DMS 273 (cell line): ENCODE measurements around the gene PFKFB2.

Experiments used
- DNase-seq: peaks from one replicate; lab custom pipeline; 2025; ENCODE audit not compliant: unreplicated experiment; lab: John Stamatoyannopoulos, UW

PFKFB2 gene

DNA sequence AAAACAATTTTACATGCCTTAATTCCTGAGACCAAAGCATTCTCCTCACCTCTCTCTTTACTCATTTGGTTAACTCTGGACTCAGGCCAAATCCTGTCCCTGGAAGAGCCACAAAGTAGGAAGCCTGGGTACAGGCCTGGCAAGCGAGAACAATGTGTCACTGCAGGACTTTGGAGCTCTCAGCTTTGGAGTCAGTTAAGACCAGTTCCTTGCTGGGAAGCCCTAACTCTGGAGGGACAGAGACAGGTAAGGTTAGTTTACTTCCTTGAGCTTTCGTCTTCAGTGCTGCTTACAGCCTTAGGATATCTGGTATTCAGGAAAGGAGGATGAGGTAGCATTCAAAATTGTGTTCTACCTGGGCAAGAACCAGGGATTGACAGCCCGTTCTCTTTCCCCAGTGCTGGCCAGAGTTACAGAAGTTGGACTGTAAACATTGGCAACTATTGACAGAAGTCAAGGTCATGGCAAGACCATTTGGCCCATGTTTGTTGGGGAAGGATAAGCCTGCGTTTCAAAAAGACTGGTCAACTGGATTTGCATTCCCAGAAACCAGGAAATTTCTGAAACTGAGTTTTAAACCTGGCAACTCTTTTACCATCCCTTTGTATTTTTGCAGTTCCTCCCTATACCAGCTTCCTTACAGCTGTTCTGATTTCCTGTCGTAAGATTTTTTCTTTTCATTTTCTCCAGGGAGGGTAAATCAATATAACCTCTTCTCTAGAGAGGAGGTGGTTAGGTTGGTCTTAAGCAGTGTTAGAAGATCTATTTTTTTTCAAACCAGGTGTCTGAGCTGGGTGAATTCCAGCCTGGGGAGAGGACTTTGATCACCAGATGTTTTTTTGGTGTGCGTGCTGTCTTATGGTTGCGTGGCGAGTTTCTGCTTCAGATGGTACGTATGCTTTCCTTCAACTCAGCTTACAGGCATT is 35.9 kb downstream of the PFKFB2 start, which contains the start of gene C4BPB:
C4BPB (plus strand) TSS at position 160 of the 926 bp plus-strand sequence; CDS start at position 832, 672 bp downstream.
- no peak for DNase-seq

DNA sequence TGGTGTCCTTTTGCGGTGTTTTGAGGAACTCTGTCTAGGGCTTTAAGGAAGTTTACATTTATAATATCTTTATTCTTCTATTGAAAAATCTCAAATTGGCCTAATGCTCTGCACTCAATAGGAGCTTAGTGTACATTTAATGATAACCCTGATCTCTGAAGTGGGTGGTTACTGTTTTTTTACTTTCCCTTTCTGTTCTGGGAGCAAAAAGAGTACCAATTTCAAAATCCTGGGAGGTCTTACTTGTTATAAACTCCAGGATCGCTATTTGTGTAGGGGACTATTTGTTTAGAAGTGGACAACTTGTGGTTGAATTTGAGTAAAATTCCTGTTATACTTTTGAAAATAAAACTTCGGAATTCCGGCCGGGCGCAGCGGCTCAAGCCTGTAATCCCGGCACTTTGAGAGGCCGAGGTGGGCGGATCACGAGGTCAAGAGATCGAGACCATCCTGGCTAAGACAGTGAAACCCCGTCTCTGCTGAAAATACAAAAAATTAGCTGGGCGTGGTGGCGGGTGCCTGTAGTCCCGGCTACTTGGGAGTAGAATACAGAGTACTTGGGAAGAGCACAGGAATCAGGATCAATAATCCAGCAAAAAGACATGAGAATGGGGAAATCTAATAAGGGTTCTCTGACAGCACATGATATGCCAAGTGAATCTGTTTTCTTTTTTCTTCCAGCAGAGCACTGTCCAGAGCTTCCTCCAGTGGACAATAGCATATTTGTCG is 36.7 kb downstream of the PFKFB2 start:
- no peak for DNase-seq

DNA sequence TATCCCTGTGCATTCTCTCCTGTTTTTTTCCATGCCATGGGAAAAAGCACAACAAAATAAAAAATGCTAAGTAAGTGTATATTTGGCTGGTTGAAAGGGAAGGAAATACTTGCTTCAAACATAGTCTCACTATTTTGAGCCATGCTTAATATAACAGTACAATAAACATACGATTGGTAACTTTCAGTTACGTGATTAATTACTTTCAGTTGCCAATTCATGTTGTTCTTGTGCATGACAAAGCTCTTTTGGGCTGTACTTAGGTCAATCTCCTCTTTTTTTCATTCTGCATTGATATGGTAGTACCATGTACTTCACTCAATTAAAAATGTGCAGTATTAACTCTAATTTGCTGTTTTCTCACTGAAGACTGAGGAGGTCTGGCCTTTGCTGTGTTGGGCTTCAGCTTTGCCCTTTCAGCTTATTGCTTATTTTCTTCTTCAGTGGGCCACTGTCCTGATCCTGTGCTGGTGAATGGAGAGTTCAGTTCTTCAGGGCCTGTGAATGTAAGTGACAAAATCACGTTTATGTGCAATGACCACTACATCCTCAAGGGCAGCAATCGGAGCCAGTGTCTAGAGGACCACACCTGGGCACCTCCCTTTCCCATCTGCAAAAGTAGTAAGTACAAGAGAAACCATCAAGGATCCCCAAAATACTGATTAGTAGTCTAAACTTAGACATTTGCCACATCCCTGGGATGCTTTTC is 38.3 kb downstream of the PFKFB2 start:
- DNase-seq, result no peak

DNA sequence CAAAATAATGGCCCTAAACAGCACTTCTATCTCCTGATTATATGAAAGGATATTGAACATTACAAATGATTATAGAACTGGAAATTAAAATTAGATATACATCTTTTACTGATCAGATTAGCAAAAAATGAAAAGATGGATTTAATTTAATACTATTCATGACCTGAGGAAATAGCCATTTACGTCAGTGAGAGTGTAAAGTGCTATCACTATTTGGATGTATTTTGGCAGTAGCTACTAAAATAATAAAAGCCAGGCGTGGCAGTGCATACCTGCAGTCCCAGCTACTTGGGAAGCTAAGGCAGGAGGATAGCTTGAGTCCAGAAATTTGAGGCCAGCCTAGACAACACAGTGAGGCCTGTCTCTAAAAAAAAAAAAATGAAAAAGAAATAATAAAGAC is 40.9 kb downstream of the PFKFB2 start:
- DNase-seq, result no peak

DNA sequence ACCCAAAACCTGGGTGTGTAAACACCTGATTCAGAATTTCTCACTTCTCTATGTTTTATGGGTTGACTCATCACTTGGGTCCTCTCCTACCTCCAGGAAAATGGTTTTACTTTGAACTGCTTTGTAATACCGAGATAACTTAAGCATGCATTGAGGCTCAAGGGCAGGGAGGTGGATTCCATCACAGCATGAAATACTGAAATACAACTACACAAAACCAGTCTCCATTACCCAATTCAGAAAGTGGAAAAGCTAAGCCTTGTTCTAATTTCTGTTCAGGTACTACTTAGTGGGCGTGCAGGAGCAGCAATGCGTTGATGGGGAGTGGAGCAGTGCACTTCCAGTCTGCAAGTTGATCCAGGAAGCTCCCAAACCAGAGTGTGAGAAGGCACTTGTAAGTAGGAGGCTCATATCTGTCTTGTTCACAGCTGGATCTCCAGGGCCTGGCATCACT is 44.8 kb downstream of the PFKFB2 start:
- no peak for DNase-seq

DNA sequence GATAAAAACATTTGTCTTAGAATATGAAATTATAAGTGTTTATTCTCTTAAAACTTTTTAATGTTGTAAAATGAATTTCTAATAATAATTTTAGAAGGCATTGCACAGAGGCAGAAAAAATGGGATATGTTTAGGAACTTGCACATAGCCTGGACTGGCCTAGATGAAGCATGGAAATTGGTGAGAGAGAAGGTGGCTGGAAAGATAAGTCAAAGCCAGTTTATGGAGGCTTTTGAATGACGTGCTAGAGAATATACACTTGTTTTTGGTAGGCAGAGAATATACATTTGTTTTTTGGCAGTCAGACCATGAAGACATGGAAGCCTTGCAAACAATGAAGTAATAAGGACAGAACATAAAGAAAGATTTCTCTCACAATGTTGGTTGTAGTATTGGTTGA is 48.6 kb downstream of the PFKFB2 start:
- no peak for DNase-seq

DNA sequence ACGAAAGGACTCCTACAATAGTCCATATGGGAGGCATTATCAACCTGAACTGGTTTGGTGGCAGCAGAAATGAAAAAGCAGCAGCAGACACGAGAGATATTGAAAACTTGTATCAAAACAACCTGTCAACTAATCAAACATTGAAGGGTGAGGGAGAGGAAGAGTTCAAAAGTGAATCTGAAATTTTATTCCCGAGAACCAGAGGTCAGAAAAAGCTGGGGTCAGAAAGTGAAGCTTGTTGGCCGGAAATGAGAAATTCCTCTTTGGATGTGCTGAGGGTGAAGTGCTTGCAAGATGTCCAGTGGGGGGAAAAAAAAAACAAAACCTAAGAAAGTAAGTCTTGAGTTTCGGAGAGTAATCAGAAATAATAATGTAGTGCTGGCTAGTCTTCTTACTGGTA is 49.1 kb downstream of the PFKFB2 start:
- DNase-seq, result no peak

DNA sequence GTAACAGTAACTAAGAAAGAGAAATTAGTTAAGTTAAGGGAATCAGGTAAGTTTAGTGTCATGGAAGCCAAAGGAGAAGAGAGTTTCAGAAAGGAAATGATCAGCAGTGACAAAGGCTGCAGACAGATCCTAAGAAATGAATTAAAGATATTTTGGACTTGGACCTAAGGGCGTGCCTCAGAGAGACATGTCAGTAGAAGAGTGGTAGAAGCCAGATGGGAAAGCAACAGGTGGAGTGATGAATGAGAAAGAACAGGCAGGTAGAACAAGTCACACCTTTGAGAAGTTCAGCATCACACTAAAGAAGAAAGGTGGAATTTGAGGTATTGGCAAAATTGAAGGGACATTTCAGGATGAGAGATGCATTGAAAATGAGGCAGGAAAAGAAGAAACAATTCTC is 49.6 kb downstream of the PFKFB2 start:
- DNase-seq, result no peak

DNA sequence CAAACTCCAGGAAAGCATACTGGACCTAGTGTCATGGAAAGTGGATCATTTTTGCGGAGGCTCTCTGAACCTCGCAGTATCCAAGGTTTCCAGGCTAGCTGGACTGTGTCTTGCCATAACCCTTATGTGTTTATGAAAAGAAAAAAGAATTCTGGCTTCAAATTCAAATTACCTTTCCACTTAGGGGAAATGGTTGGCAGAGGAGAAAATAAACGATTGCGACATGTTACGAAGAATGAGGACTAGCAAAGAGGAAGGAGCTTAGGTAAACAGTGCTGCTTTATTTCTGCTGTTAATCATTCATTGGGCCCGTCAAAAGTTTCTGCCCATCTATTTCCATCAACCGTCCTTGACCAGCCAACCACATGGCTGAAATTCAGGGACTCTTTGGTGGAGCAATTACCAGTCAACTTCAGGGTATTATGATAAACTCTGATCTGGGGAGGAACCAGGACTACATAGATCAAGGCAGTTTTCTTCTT is 50.9 kb downstream of the PFKFB2 start, which contains the start of gene C4BPA:
C4BPA (plus strand) TSS at position 342 of the 482 bp plus-strand sequence. CDS start 8,793 bp downstream, outside the sequence.
- DNase-seq, result no peak

DNA sequence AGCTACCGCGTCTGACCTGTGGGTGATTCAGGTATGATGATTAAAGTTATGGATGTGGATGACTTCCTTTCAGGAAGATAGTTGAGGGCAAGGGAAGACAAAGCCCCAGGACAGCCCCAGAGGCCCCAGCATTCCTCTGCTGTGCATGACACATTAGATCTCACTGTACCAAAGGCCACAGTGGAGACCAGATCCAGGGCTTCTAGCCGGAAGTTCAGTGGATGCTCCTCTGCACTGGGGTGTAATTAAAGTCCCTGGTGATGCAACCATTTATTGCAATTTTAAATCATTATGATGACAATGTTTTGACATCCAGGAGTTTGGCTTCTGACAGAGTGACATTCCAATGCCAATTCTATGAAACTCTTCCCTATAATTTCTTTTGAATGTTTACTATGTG is 55.9 kb downstream of the PFKFB2 start:
- no peak for DNase-seq

DNA sequence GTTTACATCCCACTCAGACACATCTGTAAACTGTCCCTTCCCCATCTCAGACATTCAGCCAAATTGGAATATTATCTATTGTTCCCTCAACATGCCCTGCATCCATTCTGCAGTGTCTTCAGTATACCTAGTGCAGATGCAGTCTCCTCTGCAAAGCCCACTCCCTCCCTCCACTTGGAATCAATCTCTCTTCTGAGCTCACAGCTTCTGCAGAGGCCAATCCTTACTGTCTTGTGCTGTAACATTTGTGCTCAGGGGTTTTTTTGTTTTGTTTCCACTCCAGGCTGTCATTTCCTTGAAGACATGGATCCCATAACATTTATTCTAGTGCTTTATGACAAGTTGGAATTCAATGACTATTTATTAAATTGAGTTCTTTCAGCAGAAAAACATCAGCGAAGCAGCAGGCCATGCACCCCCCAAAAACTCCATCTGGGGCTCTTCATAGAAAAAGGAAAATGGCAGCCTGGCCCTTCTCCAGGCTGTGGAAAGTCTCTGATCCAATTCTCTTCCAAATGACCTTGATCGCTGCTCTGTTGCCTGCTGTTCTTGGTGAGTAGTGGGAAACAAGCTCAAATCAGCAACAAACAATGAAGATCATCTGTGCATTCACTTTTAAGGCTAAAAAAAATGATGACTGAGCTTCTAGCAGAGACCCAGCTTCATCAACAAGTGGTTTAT is 59.7 kb downstream of the PFKFB2 start:
- no peak for DNase-seq

DNA sequence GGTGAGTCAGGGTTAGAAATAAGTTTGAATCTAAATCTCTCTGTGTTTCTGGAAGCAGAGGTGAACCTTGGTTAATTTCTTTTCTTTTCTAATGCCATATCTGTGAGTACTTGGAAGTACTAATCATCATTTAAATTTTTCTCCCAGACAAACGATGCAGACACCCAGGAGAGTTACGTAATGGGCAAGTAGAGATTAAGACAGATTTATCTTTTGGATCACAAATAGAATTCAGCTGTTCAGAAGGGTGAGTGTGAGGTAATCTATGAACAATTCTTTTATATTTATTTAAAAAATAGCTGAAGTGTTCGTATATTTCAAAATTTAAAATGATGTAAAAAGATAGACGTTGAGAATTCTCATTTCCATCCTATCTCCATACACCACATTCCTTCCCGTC is 62.2 kb downstream of the PFKFB2 start:
- no peak for DNase-seq

DNA sequence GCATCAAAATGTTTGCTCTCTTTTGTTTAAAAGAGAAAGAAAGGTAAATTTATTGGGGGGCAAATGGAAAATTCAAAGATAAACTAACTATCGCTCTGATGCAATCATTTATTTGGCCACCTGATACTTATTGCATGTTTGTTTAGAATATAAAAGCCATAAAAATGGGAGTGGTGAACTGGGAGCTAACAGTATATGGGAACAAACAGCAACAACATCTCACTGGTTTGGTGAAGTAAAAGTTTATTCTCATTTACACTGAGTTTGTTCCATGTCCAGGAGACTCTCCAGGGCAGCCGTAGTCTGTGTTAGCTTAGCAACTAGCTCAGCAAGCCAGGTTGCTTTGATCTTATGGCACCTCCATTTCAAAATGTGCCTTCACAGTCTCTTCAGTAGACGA is 71.3 kb downstream of the PFKFB2 start:
- DNase-seq, result no peak

DNA sequence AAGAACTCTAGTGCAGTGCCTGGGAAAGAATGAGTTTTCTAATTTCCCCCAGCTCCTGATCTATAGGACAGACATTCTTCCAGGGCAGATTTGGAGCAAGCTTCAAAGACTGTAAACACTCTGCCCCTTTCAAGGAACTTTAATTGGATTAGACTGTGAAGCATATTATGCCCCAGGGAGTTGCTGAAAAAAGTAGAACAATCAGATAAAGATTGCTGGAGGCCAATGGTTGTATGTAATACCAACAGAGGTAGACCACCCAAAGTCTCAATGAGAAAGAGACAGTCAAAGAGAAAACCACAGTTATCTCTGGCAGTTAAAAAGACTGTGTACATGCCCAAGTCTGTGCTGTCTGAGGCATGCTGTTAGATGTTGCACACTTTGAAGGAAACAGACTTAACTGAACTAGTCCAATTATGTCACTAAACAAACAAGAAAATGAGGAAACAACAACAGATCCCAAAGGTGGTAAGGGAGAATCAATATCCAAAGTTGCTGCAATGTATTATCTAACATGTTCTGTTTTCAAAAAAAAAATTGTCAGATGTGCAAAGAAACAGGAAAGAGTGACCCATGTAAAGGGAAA is 75.4 kb downstream of the PFKFB2 start:
- DNase-seq, result no peak

DNA sequence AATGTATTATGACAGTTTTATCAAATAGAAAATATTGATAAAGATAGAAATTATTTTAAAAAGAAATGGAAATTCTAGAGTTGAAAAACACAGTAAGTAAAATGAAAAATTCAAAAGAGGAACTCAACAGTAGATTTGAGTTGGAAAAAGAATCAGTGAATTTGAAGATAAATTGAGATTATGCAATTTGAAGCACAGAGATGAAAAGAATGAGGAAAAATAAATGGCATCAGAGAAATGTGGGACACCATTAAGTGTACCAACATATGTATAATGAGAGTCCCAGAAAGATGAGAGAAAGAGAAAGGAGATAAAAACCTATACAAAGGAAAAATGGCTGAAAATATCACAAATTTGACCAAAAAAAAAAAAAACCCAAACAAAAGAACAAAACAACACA is 76.0 kb downstream of the PFKFB2 start:
- no peak for DNase-seq
